HEK293T (cell line): Measurements from ENCODE around the gene FAM180A.

ENCODE experiments used
- CTCF ChIA-PET: fragments of 350-600 bp; formaldehyde crosslinking; extraction: SDS; loops from one replicate; lab custom pipeline; 2021; ENCODE audit warnings: antibody characterized with exemption, inconsistent platforms; lab: Yijun Ruan, JAX
- POLR2A ChIA-PET: fragments of 350-600 bp; formaldehyde crosslinking; extraction: SDS; loops from one replicate; lab custom pipeline; 2020; ENCODE audit warnings: antibody characterized with exemption, inconsistent platforms; lab: Yijun Ruan, JAX
- DNase-seq: peaks from one replicate; pipeline ENCODE4 v3.0.0; 2012; ENCODE audit warnings: mixed read lengths; ENCODE audit errors: extremely low spot score
- ARNT ChIP-seq: fragments of 450-650 bp; IDR thresholded peaks from 2 replicates; pipeline ENCODE4 v1.6.1; 2017; ENCODE audit warnings: mild to moderate bottlenecking
- BHLHE40 ChIP-seq: fragments of 450-650 bp; IDR thresholded peaks from 2 replicates; pipeline ENCODE4 v1.6.1; 2016; ENCODE audit warnings: mild to moderate bottlenecking, moderate library complexity, borderline replicate concordance
- CTBP1 ChIP-seq: fragments of 450-650 bp; IDR thresholded peaks from 2 replicates; pipeline ENCODE4 v1.6.1; 2016; ENCODE audit warnings: borderline replicate concordance
- ELF4 ChIP-seq: fragments of 450-650 bp; IDR thresholded peaks from 2 replicates; pipeline ENCODE4 v1.6.1; 2017; ENCODE audit warnings: antibody characterized with exemption
- FOXA1 ChIP-seq: fragments of 450-650 bp; IDR thresholded peaks from 2 replicates; pipeline ENCODE4 v1.6.1; 2016; ENCODE audit warnings: mild to moderate bottlenecking
- FOXK2 ChIP-seq: fragments of 450-650 bp; IDR thresholded peaks from 2 replicates; pipeline ENCODE4 v1.6.1; 2016; ENCODE audit warnings: mild to moderate bottlenecking
- FOXM1 ChIP-seq: fragments of 450-650 bp; IDR thresholded peaks from 2 replicates; pipeline ENCODE4 v1.6.1; 2017; ENCODE audit warnings: mild to moderate bottlenecking, borderline replicate concordance
- HDGF ChIP-seq: fragments of 450-650 bp; IDR thresholded peaks from 2 replicates; pipeline ENCODE4 v1.6.1; 2017; ENCODE audit warnings: antibody characterized with exemption, borderline replicate concordance
- L3MBTL2 ChIP-seq: fragments of 450-650 bp; conservative IDR thresholded peaks from 2 replicates; pipeline ENCODE4 v1.6.1; 2016; ENCODE audit warnings: mild to moderate bottlenecking
- LEF1 ChIP-seq: fragments of 450-650 bp; IDR thresholded peaks from 2 replicates; pipeline ENCODE4 v1.6.1; 2017; ENCODE audit warnings: mild to moderate bottlenecking, borderline replicate concordance
- NFRKB ChIP-seq: fragments of 450-650 bp; IDR thresholded peaks from 2 replicates; pipeline ENCODE4 v1.6.1; 2016; ENCODE audit warnings: mild to moderate bottlenecking, moderate library complexity
- SP1 ChIP-seq: fragments of 450-650 bp; IDR thresholded peaks from 2 replicates; pipeline ENCODE4 v1.6.1; 2017
- SUZ12 ChIP-seq: fragments of 450-650 bp; IDR thresholded peaks from 2 replicates; pipeline ENCODE4 v1.6.1; 2016; ENCODE audit warnings: mild to moderate bottlenecking
- TARDBP ChIP-seq: fragments of 450-650 bp; IDR thresholded peaks from 2 replicates; pipeline ENCODE4 v1.6.1; 2016
- ZNF384 ChIP-seq: fragments of 450-650 bp; IDR thresholded peaks from 2 replicates; pipeline ENCODE4 v1.6.1; 2016
- TF ChIP-seq, protein P1 (sequence below): fragments of 450-650 bp; IDR thresholded peaks from 2 replicates; pipeline ENCODE4 v1.6.1; 2016

The FAM180A gene

DNA sequence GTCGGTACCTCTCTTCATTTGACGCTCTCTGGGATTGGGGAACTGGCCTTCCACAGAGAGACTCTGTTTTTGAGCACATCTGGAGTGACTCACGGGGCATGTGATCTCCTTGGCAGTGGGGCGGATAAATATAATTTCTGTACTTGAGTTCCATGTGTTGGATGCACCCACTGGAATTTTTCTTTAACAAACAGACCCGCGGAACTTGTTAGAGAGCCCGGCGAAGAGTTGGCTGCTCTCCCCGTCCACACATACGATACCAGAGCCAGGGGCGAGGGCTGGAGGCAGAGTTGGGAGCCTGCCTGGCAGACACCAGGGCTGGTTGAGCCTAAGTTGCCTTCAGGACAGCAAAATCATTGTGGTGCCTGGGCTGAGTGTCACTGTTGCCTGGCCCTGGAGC lies at the start of gene FAM180A:
Gene FAM180A (minus strand): TSS at position 44 of the 400 bp plus-strand sequence. CDS start 233 bp downstream, outside the sequence.
- POLR2A ChIA-PET: no interaction called here
- no peak for DNase-seq
- CTCF ChIA-PET: no interaction called here
- TF ChIP-seq ELF4 (no peak), FOXK2 (no peak), FOXA1 (no peak), HDGF (no peak), NFRKB (no peak), CTBP1 (no peak), FOXM1 (no peak), SP1 (no peak), SUZ12 (no peak), ZNF384 (no peak), ARNT (no peak), TARDBP (no peak), L3MBTL2 (no peak), LEF1 (no peak), BHLHE40 (no peak)
- TF ChIP-seq, protein P1, sequence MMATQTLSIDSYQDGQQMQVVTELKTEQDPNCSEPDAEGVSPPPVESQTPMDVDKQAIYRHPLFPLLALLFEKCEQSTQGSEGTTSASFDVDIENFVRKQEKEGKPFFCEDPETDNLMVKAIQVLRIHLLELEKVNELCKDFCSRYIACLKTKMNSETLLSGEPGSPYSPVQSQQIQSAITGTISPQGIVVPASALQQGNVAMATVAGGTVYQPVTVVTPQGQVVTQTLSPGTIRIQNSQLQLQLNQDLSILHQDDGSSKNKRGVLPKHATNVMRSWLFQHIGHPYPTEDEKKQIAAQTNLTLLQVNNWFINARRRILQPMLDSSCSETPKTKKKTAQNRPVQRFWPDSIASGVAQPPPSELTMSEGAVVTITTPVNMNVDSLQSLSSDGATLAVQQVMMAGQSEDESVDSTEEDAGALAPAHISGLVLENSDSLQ: no peak

DNA sequence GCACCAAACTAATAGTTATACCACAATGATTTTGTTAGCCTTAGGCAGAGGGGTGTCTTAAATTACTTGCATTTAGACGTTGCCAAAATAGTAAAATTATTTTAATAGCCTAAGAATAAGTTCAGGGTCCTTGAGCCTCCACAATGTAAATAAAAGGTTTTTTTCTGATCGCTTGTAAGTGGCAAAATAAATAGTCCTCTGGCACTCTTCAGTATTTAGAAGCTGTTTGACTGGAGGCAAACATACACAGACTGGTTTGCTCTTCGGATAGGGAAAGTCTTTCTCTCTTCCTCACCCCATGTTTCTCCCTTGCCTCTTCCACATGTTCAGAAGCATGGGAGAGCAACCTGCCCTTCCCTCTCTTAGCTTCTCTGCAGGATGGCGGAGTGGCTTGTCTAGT lies 49.5 kb upstream of the FAM180A start:
- TF ChIP-seq FOXA1 (no peak), FOXK2 (no peak), BHLHE40 (no peak), L3MBTL2 (no peak), ELF4 (no peak), SP1 (no peak), CTBP1 (no peak), SUZ12 (no peak), FOXM1 (no peak), TARDBP (no peak), LEF1 (no peak), ZNF384 (no peak), HDGF (no peak), ARNT (no peak), NFRKB (no peak)
- TF ChIP-seq, protein P1: no peak
- CTCF ChIA-PET: no interaction called here

DNA sequence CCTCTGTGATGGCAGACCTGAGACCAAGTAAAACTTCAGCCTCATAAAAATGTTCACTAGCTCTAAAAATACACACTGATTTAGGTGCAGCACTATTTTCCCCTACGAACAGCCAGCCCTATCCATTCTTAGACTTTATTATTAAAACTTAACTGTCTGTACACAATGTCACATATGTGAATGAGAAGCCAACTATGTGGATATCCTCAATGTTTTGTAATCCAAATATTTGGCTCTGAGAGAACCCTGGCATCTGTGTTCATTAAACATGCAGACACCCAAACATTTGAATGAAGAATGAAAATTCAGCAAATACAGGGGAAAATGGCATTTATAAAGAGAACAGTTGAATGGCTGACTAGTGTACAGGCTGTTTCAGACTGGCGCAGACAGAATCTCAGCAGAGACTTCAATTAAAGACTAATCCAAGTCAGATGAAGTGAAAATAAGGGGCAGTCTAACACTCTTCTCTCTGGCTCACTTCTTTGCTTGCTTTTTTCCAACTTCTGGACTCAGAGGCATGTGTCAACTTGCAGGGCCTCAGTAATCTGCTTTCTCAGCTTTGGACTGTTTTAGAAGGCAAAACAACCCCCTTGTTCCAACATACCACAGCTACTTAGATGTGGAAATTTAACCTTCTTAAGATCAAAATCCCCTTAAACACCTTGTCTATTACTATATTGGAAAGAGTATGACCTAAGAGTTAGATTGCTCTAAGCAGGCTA lies 47.4 kb upstream of the FAM180A start:
- ChIA-PET CTCF (interaction anchor here (0.6 kb wide), 1 partner anchor 10 kb away, joined by 4 read pairs; no protein-coding TSS in a partner anchor), POLR2A (no interaction called here)
- no peak for TF ChIP-seq TARDBP
- DNase-seq: no peak

More for the DNA sequence above, 49.5 kb upstream of the FAM180A start:
- DNase-seq: no peak
- POLR2A ChIA-PET: interaction anchor here (0.9 kb wide), 1 partner anchor 125 kb away, joined by 3 read pairs; no protein-coding TSS in a partner anchor

DNA sequence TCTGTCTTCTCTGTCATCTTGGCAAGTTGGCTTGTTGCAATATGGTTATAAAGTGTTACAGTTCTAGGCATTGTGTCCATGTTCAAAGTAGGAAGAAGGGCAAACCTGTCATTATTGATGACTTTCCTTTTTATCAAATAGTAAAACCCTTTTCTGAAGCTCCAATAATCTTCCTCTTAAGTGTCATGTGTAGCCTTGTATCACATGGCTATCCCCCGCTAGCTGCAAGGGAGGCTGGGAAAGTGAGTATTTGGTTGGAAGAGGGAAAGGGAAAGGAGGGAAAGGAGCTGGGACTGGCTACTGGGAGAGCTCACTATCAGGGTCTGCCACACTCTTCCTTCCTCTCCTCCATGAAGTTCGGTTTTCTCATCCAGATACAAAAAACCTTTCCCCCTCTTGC lies 45.2 kb upstream of the FAM180A start:
- no peak for DNase-seq
- POLR2A ChIA-PET: no interaction called here
- TF ChIP-seq FOXA1 (no peak), ELF4 (no peak), ZNF384 (no peak), FOXK2 (no peak), BHLHE40 (no peak), TARDBP (no peak), SP1 (no peak)
- TF ChIP-seq, protein P1: no peak
- CTCF ChIA-PET: no interaction called here

DNA sequence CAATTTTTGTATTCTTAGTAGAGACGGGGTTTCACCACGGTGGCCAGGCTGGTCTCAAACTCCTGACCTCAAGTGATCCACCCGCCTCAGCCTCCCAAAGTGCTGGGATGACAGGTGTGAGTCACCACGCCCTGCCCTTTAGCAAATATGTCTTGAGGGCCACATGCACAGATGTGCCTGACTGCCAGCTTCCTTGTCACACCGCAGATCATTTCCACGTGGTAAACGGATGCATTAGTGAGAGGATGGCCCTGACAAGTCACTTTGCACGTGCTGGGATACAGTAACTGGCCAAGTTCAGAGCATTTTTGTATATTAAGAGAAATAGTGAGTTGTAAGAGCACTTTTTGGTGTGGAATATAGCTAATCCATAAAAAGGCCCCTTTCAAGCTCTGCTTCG lies 44.3 kb upstream of the FAM180A start:
- TF ChIP-seq CTBP1 (no peak), TARDBP (no peak), SP1 (no peak), FOXK2 (no peak), BHLHE40 (no peak), SUZ12 (no peak), L3MBTL2 (no peak), FOXA1 (no peak), ZNF384 (no peak), FOXM1 (no peak), ELF4 (no peak), NFRKB (no peak), ARNT (no peak)
- TF ChIP-seq, protein P1: no peak
- ChIA-PET CTCF (interaction anchor here (0.6 kb wide), 1 partner anchor 287 kb away, joined by 4 read pairs; no protein-coding TSS in a partner anchor), POLR2A (no interaction called here)
- no peak for DNase-seq

DNA sequence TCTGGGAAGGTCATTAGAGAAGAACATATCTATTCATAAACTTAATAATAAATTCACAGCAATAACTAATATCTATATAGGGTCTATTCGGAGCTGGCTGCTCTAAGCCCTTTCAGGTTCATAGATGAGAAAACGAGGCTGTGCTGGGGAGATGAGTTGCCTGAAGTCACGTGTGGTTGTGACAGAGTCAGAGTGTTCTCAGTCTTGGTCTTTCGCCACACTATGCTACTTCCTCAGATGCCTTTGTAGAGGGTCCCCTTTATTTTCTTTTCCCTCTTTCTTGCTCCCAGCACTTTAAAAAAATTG lies 43.7 kb upstream of the FAM180A start:
- TF ChIP-seq CTBP1: no peak
- TF ChIP-seq, protein P1: no peak
- TF ChIP-seq ZNF384: no peak
- TF ChIP-seq FOXM1: no peak
- TF ChIP-seq FOXA1: no peak
- TF ChIP-seq NFRKB: no peak
- TF ChIP-seq HDGF: no peak
- no peak for TF ChIP-seq LEF1
- TF ChIP-seq FOXK2: no peak
- no peak for TF ChIP-seq SP1
- no peak for TF ChIP-seq L3MBTL2
- TF ChIP-seq TARDBP: no peak
- no peak for TF ChIP-seq ELF4
- ChIA-PET POLR2A (no interaction called here), CTCF (interaction anchor here (0.6 to 0.9 kb wide), 2 partner anchors 80 to 287 kb away, joined by 3 to 4 read pairs; no protein-coding TSS in a partner anchor)
- no peak for DNase-seq
